GM12878 (cell line): ENCODE data around the gene SH2D7.

Source experiments
- BHLHE40 ChIP-seq, 2 experiments: fragments of 450-650 bp in 1 of 2; IDR thresholded peaks; 2 replicates each; pipeline ENCODE4 v1.6.1; 2011 to 2017; ENCODE audit warnings: low read depth in 2 of 2, borderline replicate concordance in 1 of 2, improper control_type of control experiment in 1 of 2, low read length in 1 of 2, mild to moderate bottlenecking in 1 of 2
- BRCA1 ChIP-seq: IDR thresholded peaks from 2 replicates; pipeline ENCODE4 v1.6.1; 2011; ENCODE audit warnings: low read depth, low read length, improper control_type of control experiment
- CTCF ChIP-seq, 3 experiments: IDR thresholded peaks in 2 of 3; conservative IDR thresholded peaks in 1 of 3; 2 replicates each; pipeline ENCODE4 v1.5.1; 2011; ENCODE audit warnings: low read depth in 3 of 3, low read length in 3 of 3, mild to moderate bottlenecking in 3 of 3, control low read depth in 2 of 3, moderate library complexity in 2 of 3, inconsistent platforms in 1 of 3, mixed read lengths in 1 of 3; ENCODE audit not compliant: control insufficient read depth in 2 of 3, insufficient read depth in 1 of 3; ENCODE audit errors: extremely low read depth in 1 of 3
- MXI1 ChIP-seq: fragments of 150-350 bp; IDR thresholded peaks from 2 replicates; pipeline ENCODE4 v1.6.1; 2011; ENCODE audit warnings: low read depth, mild to moderate bottlenecking, inconsistent platforms, low read length, improper control_type of control experiment
- PBX3 ChIP-seq: IDR thresholded peaks from 2 replicates; pipeline ENCODE4 v1.6.1; 2011; ENCODE audit warnings: mild to moderate bottlenecking, low read depth, low read length, moderate library complexity; ENCODE audit not compliant: insufficient replicate concordance
- POLR2AphosphoS2 ChIP-seq: IDR thresholded peaks from 2 replicates; pipeline ENCODE4 v1.6.1; 2011; ENCODE audit warnings: low read depth, mild to moderate bottlenecking, low read length, improper control_type of control experiment, moderate library complexity
- POLR2AphosphoS5 ChIP-seq: IDR thresholded peaks from 2 replicates; pipeline ENCODE4 v1.6.1; 2011; ENCODE audit warnings: mild to moderate bottlenecking, low read length, inconsistent platforms
- SP1 ChIP-seq: IDR thresholded peaks from one replicate; pipeline ENCODE4 v1.6.1; 2011; ENCODE audit warnings: low read depth, low read length
- ZNF274 ChIP-seq: IDR thresholded peaks from one replicate; pipeline ENCODE4 v1.8.0; 2011; ENCODE audit not compliant: insufficient read length, insufficient read depth

- TF ChIP-seq ZNF274 (no peak), POLR2AphosphoS2 (no peak), SP1 (no peak), CTCF (IDR thresholded peaks at IDR 0.05 in 2 of 3, conservative IDR thresholded peaks at IDR 0.05 in 1 of 3; ENCODE audit: control insufficient read depth in 2 of 3, extremely low read depth in 1 of 3, insufficient read depth in 1 of 3, low read depth in 3 of 3, low read length in 3 of 3) (no peak), POLR2AphosphoS5 (no peak), BHLHE40 (IDR thresholded peaks at IDR 0.05; ENCODE audit: borderline replicate concordance in 1 of 2, low read depth in 2 of 2, low read length in 1 of 2) (no peak), PBX3 (no peak), BRCA1 (no peak), MXI1 (no peak)
These were observed 54.2 kb downstream of the SH2D7 start for GRCh38 chr15:78146425-78147154.
